Measurements from ENCODE around the gene TBC1D30.

- TF ChIP-seq, protein P1, sequence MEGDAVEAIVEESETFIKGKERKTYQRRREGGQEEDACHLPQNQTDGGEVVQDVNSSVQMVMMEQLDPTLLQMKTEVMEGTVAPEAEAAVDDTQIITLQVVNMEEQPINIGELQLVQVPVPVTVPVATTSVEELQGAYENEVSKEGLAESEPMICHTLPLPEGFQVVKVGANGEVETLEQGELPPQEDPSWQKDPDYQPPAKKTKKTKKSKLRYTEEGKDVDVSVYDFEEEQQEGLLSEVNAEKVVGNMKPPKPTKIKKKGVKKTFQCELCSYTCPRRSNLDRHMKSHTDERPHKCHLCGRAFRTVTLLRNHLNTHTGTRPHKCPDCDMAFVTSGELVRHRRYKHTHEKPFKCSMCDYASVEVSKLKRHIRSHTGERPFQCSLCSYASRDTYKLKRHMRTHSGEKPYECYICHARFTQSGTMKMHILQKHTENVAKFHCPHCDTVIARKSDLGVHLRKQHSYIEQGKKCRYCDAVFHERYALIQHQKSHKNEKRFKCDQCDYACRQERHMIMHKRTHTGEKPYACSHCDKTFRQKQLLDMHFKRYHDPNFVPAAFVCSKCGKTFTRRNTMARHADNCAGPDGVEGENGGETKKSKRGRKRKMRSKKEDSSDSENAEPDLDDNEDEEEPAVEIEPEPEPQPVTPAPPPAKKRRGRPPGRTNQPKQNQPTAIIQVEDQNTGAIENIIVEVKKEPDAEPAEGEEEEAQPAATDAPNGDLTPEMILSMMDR (IDR thresholded peaks at IDR 0.05) = no peak
- no peak for TF ChIP-seq ZFX (IDR thresholded peaks at IDR 0.05; ENCODE audit: borderline replicate concordance)
Measured at GRCh38 chr12:64840949-64841717, 16.7 kb downstream of the TBC1D30 start.
